Measurements from ENCODE around the gene CAPN9.

GRCh38 chr1:230787471-230787870, 40.3 kb downstream of the CAPN9 start:
- TF ChIP-seq POLR2A (IDR thresholded peaks at IDR 0.05) (no peak), CTCF (IDR thresholded peaks at IDR 0.05) (no peak)
